EH (cell line): ENCODE data around the gene MMP7.

Experiments used
- DNase-seq: peaks from one replicate; pipeline ENCODE4 v3.0.0-alpha.2; 2015; ENCODE audit warnings: low read depth

Gene MMP7

GRCh38 chr11:102538932-102539331, 8.4 kb upstream of the MMP7 start:
- DNase-seq = no peak

DNA sequence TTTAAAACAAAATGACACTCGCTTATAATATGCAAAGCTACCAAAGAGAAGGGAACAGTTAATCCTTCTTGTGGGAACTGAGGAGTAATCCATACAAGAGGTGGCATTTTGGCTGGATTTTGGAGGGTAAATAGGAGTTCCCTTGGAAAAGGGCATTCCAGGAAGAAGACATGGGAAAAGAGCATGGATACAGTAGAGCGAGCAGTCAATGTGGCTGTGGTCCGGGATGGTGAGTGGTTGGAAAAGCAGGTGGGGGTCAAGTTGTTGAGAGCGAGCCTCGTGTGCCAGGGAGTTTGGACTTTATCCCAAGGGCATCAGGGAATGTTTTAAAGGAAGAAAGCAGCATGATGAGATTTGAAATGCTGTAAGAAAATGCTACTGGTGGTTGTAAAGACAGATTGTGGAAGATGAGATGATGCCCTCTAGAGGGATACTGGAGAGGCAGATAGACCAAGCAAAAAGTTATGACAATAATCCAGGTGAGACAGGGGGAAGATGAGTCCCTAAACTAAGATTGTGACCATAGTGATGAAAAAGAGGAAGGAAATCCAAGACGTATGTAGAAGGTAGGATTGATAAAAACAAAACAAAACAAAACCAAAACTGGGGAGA, 3.8 kb upstream of the MMP7 start:
- DNase-seq = no peak

- no peak for DNase-seq
Observed at GRCh38 chr11:102528618-102529017, 1.9 kb downstream of the MMP7 start.

GRCh38 chr11:102527684-102528083, 2.9 kb downstream of the MMP7 start:
- no peak for DNase-seq

DNA sequence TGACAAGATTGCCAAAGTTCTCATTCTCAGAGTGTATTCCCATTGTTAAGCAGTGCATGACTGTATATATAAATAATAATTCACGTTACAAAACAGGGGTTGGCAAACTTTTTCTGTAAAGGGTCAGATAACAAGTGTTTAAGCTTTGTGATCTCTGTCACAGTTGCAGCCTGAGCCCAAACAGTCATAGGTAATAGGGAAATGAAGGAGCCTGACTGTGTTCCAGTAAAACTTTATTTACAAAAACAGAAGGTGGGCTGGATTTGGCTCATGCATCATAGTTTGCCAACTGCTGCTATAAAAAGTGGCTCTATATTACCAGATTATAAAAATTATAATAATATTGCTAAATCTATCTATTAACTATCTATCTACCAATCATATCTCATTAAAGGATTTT, 3.5 kb downstream of the MMP7 start:
- DNase-seq = no peak

DNA sequence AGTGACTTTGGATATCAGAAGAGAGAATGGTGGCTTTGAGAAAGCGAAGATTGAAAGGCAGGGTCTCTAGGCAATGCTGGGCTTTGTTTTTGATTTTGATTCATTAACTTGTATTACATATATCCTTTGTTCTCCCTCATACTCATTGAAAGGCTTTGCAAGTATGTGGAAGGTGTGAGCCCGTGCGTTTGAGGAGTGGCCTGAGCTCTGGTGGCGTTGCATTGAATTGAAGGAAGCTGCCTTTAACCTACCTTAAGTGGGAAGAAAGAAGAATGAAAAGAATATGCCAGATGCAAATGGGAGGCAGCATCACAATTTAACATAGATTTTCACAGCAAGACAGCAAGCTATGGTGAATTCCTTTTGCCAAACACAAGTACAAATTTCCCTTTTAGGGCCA, 6.7 kb downstream of the MMP7 start:
- no peak for DNase-seq

GRCh38 chr11:102523189-102523570, 7.4 kb downstream of the MMP7 start:
- DNase-seq = no peak

DNA sequence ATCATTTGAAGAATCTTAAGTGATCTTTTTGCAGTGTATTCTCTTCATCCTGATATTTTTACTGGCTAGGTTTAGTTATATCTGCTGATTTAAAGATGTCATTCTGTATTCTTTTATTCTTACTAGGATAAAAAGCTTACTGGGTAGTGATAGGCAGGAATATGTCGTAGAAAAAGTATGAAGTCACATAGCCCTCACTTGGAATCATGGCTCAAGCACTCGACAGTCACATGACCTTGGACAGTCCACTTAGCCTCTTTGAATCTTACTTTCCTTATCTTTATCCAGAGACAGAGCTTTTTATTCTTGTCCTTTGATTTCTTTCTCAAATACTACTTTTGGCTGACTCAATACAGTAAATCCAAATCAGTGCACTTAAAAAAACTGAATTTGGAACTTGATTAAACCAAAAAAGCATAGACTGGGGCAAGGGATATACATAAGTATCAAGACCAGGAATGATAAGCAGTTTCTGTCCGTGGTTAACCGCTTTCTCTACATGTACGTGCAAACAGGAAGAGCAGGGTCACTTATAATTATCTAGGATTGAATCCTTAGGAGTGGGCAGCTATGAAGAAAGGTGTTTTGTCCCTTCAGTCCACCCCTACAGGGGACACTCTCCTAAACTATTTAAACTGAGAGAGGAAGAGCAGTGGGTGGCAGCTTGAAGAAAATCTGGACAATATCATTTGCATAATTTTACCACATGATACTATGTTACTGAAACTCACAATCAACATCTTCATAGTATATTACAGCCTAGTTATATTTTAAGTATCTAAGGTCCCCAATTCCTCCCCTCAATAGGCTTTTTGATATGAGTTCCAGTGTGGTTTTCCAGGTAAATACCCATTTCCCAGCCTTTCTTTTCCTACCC, 8.0 kb downstream of the MMP7 start:
- peak; percentile 9 for DNase-seq

DNA sequence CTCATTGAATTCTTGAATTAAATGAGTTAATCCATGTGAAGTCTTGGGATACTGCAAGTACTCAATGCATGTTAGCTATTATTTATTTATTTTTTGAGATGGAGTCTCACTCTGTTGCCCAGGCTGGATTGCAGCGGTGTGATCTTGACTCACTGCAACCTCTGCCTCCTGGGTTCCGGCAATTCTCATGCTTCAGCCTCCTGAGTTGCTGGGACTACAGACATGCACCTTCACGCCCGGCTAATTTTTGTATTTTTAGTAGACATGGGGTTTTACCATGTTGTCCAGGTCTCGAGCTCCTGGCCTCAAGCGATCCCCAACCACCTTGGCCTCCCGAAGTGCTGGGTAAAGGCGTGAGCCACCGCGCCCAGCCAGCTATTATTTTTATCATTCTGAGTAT, 9.4 kb downstream of the MMP7 start:
- DNase-seq = no peak

GRCh38 chr11:102520514-102520913, 10.0 kb downstream of the MMP7 start:
- no peak for DNase-seq

- DNase-seq = no peak
Observed at GRCh38 chr11:102518296-102519094, 12.1 kb downstream of the MMP7 start.

DNA sequence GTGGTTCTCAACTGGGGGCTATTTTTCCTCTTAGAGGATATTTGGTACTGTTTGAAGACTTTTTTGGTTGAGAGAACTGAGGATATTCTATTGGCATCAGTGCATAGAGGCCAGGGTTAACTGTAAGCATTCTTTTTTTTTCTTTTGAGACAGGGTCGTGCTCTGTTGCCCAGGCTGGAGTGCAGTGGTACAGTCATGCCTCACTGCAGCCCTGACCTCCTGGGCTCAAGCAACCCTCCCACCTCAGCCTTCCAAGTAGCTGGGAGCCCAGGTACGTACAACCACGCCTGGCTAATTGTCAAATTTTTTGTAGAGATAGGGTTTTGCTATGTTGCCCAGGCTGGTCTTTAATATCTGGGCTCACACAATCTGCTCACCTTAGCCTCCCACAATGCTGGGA, 12.9 kb downstream of the MMP7 start:
- no peak for DNase-seq

- no peak for DNase-seq
Observed at GRCh38 chr11:102516179-102516578, 14.4 kb downstream of the MMP7 start.

DNA sequence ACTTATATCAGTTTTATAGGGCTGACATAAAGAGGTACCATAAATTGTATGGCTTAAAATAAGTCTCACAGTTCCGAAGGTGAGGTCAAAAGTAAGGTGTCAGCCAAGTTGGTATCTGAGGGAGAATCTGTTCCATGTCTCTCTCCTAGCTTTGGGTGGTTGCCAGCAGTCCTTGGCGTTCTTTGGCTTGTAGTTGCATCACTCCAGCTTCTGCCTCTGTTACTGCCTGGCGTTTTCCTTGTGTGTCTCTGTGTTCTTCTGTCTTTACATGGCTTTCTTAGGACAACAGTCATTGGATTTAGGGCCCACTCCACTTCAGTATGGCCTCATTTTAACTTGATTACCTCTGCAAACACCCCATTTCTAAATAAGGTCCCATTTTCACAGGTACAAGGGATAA, 16.7 kb downstream of the MMP7 start:
- DNase-seq = peak; percentile 53

DNA sequence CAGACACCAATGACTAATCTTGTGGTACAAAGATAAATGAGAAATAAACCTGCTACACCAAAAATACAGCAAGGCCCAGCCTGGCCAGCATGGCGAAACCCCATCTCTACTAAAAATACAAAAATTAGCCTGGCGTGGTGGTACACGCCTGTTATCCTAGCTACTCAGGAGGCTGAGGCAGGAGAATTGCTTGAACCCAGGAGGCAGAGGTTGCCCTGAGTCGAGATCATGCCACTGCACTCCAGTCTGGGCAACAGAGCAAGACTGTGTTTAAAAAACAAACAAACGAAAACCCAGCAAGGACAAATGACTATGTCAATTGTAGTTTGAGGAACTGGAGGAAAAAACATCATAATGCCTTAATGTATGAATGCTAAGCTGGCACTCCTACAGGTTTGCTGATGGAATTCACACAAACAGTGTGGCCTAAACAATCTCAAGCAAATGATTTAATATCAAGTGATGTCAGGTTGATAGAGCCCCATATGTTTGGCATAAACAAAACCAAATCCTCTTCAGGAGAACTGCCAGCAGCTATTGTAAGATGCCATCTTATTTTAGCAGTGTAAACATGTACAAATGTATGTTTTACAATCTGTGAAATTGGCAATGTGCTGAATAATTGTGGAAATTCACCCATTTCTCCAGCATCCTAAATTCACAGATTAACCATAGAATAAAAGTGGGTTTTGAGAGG, 20.0 kb downstream of the MMP7 start:
- no peak for DNase-seq

- DNase-seq = peak; percentile 76
Observed at GRCh38 chr11:102502831-102503230, 27.7 kb downstream of the MMP7 start.

DNA sequence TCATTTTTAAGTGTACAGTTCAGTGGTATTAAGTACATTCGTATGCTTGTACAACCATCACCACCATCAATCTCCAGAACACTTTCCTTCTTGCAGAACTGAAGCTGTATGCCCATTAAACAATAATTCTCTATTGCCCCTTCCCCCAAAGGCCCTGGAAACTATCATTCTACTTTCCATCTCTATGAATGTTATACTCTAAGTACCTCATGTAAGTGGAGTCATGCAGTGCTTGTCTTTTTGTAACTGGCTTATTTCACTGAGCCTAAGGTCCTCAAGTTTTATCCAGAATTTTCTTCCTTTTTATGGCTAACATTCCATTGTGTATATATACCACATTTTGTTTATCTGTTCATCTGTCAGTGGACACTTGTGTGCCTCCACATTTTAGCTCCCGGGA, 29.7 kb downstream of the MMP7 start:
- DNase-seq = no peak

- no peak for DNase-seq
Observed at GRCh38 chr11:102499931-102500330, 30.6 kb downstream of the MMP7 start.

- DNase-seq = no peak
Observed at GRCh38 chr11:102499151-102499550, 31.4 kb downstream of the MMP7 start.

DNA sequence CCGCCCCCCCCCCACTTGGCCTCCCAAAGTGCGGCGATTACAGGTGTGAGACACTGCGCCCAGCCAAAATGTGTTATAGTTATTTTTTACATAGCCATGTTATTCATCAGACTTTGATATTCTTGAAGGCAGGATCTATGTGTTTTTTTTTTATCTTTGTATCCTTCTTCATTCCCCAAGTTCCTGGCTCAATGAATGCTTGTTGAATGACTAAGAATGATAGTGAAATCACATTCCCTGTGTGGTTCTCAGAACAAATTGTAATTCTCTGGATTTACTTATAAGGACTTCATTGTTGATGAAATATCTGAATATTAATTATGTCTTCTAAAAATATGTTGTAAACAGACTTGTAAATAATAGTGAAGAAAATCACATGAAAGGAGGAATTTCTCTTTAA, 33.5 kb downstream of the MMP7 start:
- peak; percentile 73 for DNase-seq

DNA sequence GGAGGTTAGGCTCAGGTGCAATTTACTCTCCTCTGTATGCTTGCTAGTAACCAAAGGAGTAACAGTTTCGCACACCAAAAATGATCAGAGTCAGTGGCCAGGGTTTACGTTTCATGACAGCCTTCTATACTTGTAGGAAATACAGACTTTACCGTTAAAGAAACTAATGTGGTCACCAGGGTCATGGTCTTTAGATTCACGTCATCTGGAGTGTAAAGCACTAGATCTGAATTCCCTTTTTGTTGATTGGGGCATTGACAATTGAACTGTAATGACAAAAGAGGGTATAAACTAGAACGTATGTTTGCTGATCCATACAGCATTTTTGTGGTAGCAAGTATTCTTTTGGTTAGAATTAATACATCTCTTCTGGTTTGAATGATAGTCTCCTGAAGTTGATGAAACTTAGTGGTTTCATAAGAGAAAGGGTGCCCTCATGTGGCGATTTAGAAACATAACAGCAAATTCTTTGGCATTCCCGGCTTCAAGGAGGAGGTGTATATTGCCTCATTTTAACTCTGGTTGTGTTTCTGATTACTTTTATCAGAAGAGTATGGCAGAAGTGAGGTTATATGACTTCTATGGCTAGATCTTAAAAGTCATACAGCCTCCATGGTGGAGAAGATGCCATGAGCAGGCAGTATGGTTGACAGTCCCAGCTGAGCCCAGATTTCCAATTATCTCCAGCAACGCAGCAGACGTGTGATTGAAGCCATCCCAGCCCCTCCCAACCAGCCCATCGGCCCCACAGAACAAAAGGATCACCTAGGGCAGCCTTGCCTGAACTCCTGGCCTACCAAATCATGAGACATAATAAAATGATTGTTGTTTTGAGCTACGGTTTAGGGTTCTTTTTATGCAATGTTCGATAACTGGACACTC, 35.1 kb downstream of the MMP7 start:
- DNase-seq = peak; percentile 85
